Endothelial cell of umbilical vein (primary cell): ENCODE measurements around the gene HLA-F. TPM values are rescaled to one million over a fixed set of nuclear protein-coding genes. Genes with fewer than 3 reads are reported as not detected.

ENCODE experiments used
- BruUV-seq: library from RNA; stranded (reverse); fragments of 400-500 nt; replicated peaks from 2 replicates; lab custom pipeline; 2021; lab: Mats Ljungman, UMichigan
- CTCF ChIA-PET: fragments of 300-600, 350-600 bp; sonication (Branson Sonifier 250); formaldehyde crosslinking; loops from one replicate; lab custom pipeline; 2021; ENCODE audit warnings: antibody characterized with exemption, inconsistent platforms; lab: Charles Lee
- POLR2A ChIA-PET: fragments of 300-600, 350-600 bp; sonication (Branson Sonifier 250); formaldehyde crosslinking; loops from one replicate; lab custom pipeline; 2021; ENCODE audit warnings: antibody characterized with exemption, inconsistent platforms; lab: Charles Lee
- DNase-seq: peaks from one replicate; pipeline ENCODE4 v3.0.0-alpha.2; 2011; ENCODE audit warnings: low read depth, low spot score
- FAIRE-seq: peaks from 2 replicates; lab custom pipeline; 2011; peaks lifted over from hg19 to GRCh38; lab: Jason Lieb, UNC
- H2AFZ ChIP-seq: 2 replicates; pipeline ENCODE4 v1.6.0; 2012; ENCODE audit warnings: low read depth, low read length, control low read depth, inconsistent platforms
- H3K27ac ChIP-seq: 2 replicates; pipeline ENCODE4 v1.5.1; 2011; ENCODE audit warnings: low read depth, mild to moderate bottlenecking, control low read depth, low read length, moderate library complexity; ENCODE audit not compliant: insufficient read depth
- H3K27me3 ChIP-seq, 2 experiments: 2 replicates each; pipeline versions ENCODE4 v1.6.0 to v1.6.1; 2011; ENCODE audit warnings: low read length in 2 of 2, mixed read lengths in 1 of 2; ENCODE audit not compliant: control insufficient read depth in 2 of 2, insufficient read depth in 2 of 2
- H3K36me3 ChIP-seq, 2 experiments: 2 replicates in 1 of 2; 3 replicates in 1 of 2; pipeline ENCODE4 v1.5.1; 2011; ENCODE audit warnings: low read length in 2 of 2, mild to moderate bottlenecking in 1 of 2, moderate library complexity in 1 of 2; ENCODE audit not compliant: control insufficient read depth in 2 of 2, insufficient read depth in 2 of 2; ENCODE audit errors: extremely low read depth in 1 of 2
- H3K4me1 ChIP-seq: 3 replicates; pipeline ENCODE4 v1.5.1; 2011; ENCODE audit warnings: mild to moderate bottlenecking, low read length; ENCODE audit not compliant: control insufficient read depth, insufficient read depth; ENCODE audit errors: extremely low read depth
- H3K4me2 ChIP-seq: 2 replicates; pipeline ENCODE4 v1.6.1; 2011; ENCODE audit warnings: low read length, control low read depth, mixed read lengths; ENCODE audit not compliant: insufficient read depth
- H3K4me3 ChIP-seq, 3 experiments: fragments of 200-600 bp in 1 of 3; sonication (generic), shearing (Covaris generic) in 1 of 3; replicated peaks in 1 of 3; 2 replicates each; pipeline ENCODE4 v1.5.1; 2011 to 2016; ENCODE audit warnings: control low read depth in 3 of 3, low read length in 3 of 3, mild to moderate bottlenecking in 2 of 3, inconsistent platforms in 1 of 3, low read depth in 1 of 3, moderate library complexity in 1 of 3; ENCODE audit not compliant: insufficient read depth in 1 of 3
- H3K79me2 ChIP-seq: 2 replicates; pipeline ENCODE4 v1.6.0; 2012; ENCODE audit warnings: low read length, inconsistent platforms; ENCODE audit not compliant: control insufficient read depth, insufficient read depth
- H3K9ac ChIP-seq: replicated peaks from 2 replicates; pipeline ENCODE3; 2011; ENCODE audit warnings: low read length, control low read depth; ENCODE audit not compliant: insufficient read depth; ENCODE audit errors: extremely low read depth
- H3K9me1 ChIP-seq: replicated peaks from 3 replicates; pipeline ENCODE4 v1.6.0; 2011; ENCODE audit warnings: mild to moderate bottlenecking, low read length; ENCODE audit not compliant: control insufficient read depth, insufficient read depth; ENCODE audit errors: extremely low read depth
- H3K9me3 ChIP-seq: replicated peaks from 2 replicates; pipeline ENCODE4 v1.5.1; 2012; ENCODE audit warnings: low read length, inconsistent platforms; ENCODE audit not compliant: control insufficient read depth, insufficient read depth
- H4K20me1 ChIP-seq: replicated peaks from 2 replicates; pipeline ENCODE3; 2011; ENCODE audit warnings: mild to moderate bottlenecking, low read length; ENCODE audit not compliant: control insufficient read depth, insufficient read depth; ENCODE audit errors: extremely low read depth
- CTCF ChIP-seq, 2 donors: IDR thresholded peaks; 1 replicate in 1 of 2; 2 replicates in 1 of 2; pipeline ENCODE4 v1.5.1; 2011; ENCODE audit warnings: low read length in 2 of 2, mild to moderate bottlenecking in 2 of 2, moderate library complexity in 2 of 2, control low read depth in 1 of 2, inconsistent platforms in 1 of 2, low read depth in 1 of 2; ENCODE audit not compliant: insufficient read depth in 1 of 2; ENCODE audit errors: extremely low read depth in 1 of 2
- EZH2 ChIP-seq: IDR thresholded peaks from 2 replicates; pipeline ENCODE4 v1.6.1; 2012; ENCODE audit warnings: borderline replicate concordance, low read depth, mild to moderate bottlenecking, moderate library complexity, low read length, inconsistent platforms; ENCODE audit not compliant: severe bottlenecking
- GATA2 ChIP-seq: IDR thresholded peaks from 2 replicates; pipeline ENCODE4 v1.7.0; 2011; ENCODE audit warnings: low read depth, mild to moderate bottlenecking, moderate library complexity, mixed read lengths, low read length; ENCODE audit not compliant: insufficient read length, insufficient read depth
- JUN ChIP-seq: IDR thresholded peaks from 2 replicates; pipeline ENCODE4 v1.6.1; 2011; ENCODE audit warnings: borderline replicate concordance, low read depth; ENCODE audit not compliant: insufficient read length, insufficient read depth
- MAX ChIP-seq: IDR thresholded peaks from 2 replicates; pipeline ENCODE4 v1.6.1; 2011; ENCODE audit not compliant: insufficient read depth, insufficient read length
- MYC ChIP-seq: IDR thresholded peaks from one replicate; pipeline ENCODE4 v1.6.1; 2011; ENCODE audit warnings: mild to moderate bottlenecking, low read depth, low read length
- POLR2A ChIP-seq: IDR thresholded peaks from 2 replicates; pipeline ENCODE4 v1.6.1; 2012; ENCODE audit warnings: low read depth, mild to moderate bottlenecking, control low read depth, low read length
- dilution Hi-C: fragments of 300-500 bp; cut with MboI; formaldehyde crosslinking; loops from one replicate; pipeline ENCODE4 v1.15.0; 2019; ENCODE audit warnings: low sequenced_read_pairs; ENCODE audit not compliant: extremely low pct_ligation_motif_present
- intact Hi-C: fragments of 100-400 bp; cut with micrococcal nuclease; formaldehyde crosslinking; loops from one replicate; pipeline ENCODE4 v1.10.0; 2022
- polyA plus RNA-seq, 4 experiments: library from polyadenylated mRNA; depleted of rRNA in 3 of 4; stranded (reverse) in 3 of 4; unstranded in 1 of 4; fragments of >200 nt; gene quantifications; 2 replicates each; pipeline versions ENCODE4 v1.2.1 to v1.2.3, GENCODE V29; 2011 to 2012; ENCODE audit warnings: missing spikeins in 1 of 4
- total RNA-seq: library from RNA; stranded (reverse); gene quantifications from 2 replicates; pipeline ENCODE4 v1.2.3, GENCODE V29; 2021

HLA-F gene
- total and polyA plus RNA-seq, 2 donors (not counting 3 experiments of a cell fraction or from before 2014, with no cell fraction given), result 1.5 to 1.6 TPM

GRCh38 chr6:29749668-29750067 lies 26.4 kb downstream of the HLA-F start:
- Histone ChIP-seq H3K36me3 (no peaks in the 10 kb centered on the region), H3K9ac (no peak overlapping the region), H3K4me3 (no peak overlapping the region), H4K20me1 (no peaks in the 10 kb centered on the region), H2AFZ (peak overlapping the region; percentile 43), H3K9me3 (no peaks in the 10 kb centered on the region), H3K27ac (no peak overlapping the region), H3K27me3 (no peaks in the 10 kb centered on the region), H3K4me2 (peak overlapping the region; percentile 85), H3K79me2 (peaks cover 1% of the 10 kb centered on the region), H3K9me1 (no peaks in the 10 kb centered on the region), H3K4me1 (peaks cover 21% of the 10 kb centered on the region)
- POLR2A ChIA-PET, result no interaction called here
- CTCF ChIA-PET, result interaction anchor here (0.9 to 3.8 kb wide), 3 partner anchors 12 to 100 kb away, joined by 5 to 33 read pairs (median 8); no protein-coding TSS in a partner anchor
- TF ChIP-seq POLR2A (no peak), CTCF (IDR thresholded peaks at IDR 0.05; ENCODE audit: extremely low read depth in 1 of 2, insufficient read depth in 1 of 2, low read depth in 1 of 2, low read length in 2 of 2) (no peak), MYC (no peak)
- BruUV-seq, result no TSS peak
- intact Hi-C loops, result loop anchor here (2.0 to 5.0 kb wide), 3 partner anchors 13 to 88 kb away; no protein-coding TSS in a partner anchor
- FAIRE-seq, result no peak
- dilution Hi-C loops, result no loop called here
- no peak for DNase-seq

GRCh38 chr6:29750709-29751108 lies 27.5 kb downstream of the HLA-F start:
- Histone ChIP-seq H3K27ac (no peak overlapping the region), H3K9ac (no peak overlapping the region), H3K9me3 (no peaks in the 10 kb centered on the region), H3K4me2 (no peak overlapping the region), H3K36me3 (no peaks in the 10 kb centered on the region), H4K20me1 (no peaks in the 10 kb centered on the region), H3K4me3 (no peak overlapping the region), H3K79me2 (peaks cover 1% of the 10 kb centered on the region), H2AFZ (no peak overlapping the region), H3K27me3 (peaks cover 3 to 7% of the 10 kb centered on the region in 2 experiments), H3K9me1 (no peaks in the 10 kb centered on the region), H3K4me1 (peaks cover 21% of the 10 kb centered on the region)
- dilution Hi-C loops (no loop called here), intact Hi-C loops (loop anchor here (5.0 kb wide), 2 partner anchors 42 to 87 kb away; no protein-coding TSS in a partner anchor)
- ChIA-PET POLR2A (no interaction called here), CTCF (interaction anchor here (1.2 to 3.8 kb wide), 2 partner anchors 13 kb away, joined by 4 to 33 read pairs; no protein-coding TSS in a partner anchor)
- no peak for DNase-seq
- TF ChIP-seq JUN (no peak), EZH2 (no peak), MAX (no peak), MYC (no peak), GATA2 (no peak), CTCF (IDR thresholded peaks at IDR 0.05; ENCODE audit: extremely low read depth in 1 of 2, insufficient read depth in 1 of 2, low read depth in 1 of 2, low read length in 2 of 2) (no peak)
- no TSS peak for BruUV-seq
- no peak for FAIRE-seq
